ENCODE measurements around the gene CFAP46. TPM values are rescaled to one million over a fixed set of nuclear protein-coding genes. Genes with fewer than 3 reads are reported as not detected.

The CFAP46 gene
- polyA plus RNA-seq, 1 of the 3 experiments (the other 2 are of a cell fraction), result 3.9 TPM

DNA sequence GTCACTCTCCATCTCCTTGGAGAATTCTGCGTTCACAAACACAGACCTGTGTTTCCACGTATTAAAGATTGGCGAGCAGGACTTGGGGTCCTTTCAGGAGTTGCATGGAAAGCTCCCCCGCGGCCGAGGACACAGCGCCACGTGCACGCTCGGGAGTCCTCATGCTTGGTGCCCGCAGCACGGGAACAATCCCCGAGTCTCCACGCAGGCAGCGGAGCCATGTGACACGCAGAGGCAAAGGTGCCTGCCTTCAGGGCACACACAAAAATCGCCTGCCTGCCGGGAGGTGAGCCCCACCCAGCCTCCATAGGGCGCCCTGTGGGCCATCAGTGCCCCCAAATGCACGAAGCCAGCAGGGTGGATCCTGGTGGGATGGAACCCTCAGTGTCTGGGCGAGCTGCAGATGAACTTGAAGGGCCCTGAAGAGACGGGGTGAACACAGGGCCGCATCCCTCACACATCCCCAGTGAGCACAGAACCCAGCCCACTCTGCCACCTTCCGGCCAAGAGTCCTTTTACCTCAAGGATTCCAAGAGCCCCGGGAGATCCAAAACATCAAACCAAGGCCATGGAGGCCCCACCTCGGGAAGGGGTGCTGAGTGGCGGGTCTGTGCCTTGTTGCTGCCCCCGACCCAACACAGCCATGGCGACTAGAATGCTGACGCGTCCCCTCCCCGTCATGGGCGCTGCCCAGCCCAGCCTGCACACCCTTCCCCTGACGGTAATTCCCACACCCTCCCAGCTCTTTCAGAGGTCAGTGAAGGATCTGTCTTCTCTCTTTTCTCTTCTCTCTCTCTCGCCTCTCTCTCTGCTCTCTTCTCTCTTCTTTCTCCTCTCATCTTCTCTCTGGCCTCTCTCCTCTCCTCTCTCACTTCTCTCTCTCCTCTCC lies 55.9 kb downstream of the CFAP46 start:
- CTCF ChIA-PET, result interaction anchor here (1.1 to 1.5 kb wide), 2 partner anchors 10 to 11 kb away, joined by 3 to 5 read pairs; no protein-coding TSS in a partner anchor
- WGBS (ENCODE audit: low lambda C conversion rate), result 45% methylated on average over 28 of the region's 35 CpGs
- no peaks in the 10 kb centered on the region for H3K27me3 ChIP-seq (ENCODE audit: insufficient read depth)

DNA sequence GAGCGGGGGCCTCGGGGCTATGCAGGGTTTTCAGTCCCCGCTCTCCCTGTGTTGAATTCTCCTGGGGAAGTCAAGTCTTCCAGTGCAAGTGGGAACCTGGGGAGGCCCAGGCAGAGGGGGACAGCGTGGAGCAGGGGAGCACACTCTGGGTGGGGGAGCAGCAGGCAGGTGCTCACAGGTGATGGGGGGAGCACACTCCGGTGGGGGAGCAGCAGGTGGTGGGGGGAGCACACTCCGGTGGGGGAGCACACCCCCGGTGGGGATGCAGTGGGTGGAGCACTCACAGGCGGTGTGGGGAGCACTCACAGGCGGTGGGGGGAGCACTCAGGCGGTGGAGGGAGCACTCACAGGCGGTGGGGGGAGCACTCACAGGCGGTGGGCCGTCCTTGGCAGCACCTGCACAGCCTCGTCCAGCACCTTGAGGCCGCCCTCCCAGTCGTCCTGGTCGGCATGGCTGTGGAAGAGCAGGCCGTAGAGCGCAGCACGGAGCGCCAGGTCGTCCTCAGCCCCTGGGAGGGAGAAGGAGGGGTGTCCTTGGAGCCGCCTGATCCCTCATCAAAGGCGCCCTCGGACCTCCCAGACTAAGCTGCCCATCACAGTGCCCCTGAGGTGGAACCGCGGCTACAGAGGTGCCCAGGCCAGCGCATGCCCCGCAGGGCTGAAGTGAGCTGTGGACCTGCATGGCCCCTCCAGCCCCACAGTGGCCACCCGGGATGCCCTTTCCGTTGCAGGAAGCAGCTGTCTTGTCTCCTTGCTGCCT lies 56.7 kb downstream of the CFAP46 start:
- H2AFZ ChIP-seq (ENCODE audit: low read depth), result no peak overlapping the region
- H3K27me3 ChIP-seq (ENCODE audit: insufficient read depth), result no peaks in the 10 kb centered on the region
- no peaks in the 10 kb centered on the region for H3F3A ChIP-seq (replicated peaks; ENCODE audit: insufficient read depth)
- no peak overlapping the region for H3K27ac ChIP-seq (ENCODE audit: low read depth in 2 of 2, low read length in 1 of 2)
- no peaks in the 10 kb centered on the region; a peak in 1 of 4 replicates for H3K4me1 ChIP-seq (ENCODE audit: control insufficient read depth in 1 of 2, insufficient read depth in 2 of 2, low read depth in 1 of 2, low read length in 1 of 2)
- no peaks in the 10 kb centered on the region for H4K20me1 ChIP-seq (ENCODE audit: insufficient read depth)
- H3K36me3 ChIP-seq (replicated peaks in 1 of 2; ENCODE audit: control insufficient read depth in 1 of 2, insufficient read depth in 2 of 2, low read length in 1 of 2), result no peaks in the 10 kb centered on the region
- ChIA-PET CTCF (interaction anchor here (0.8 to 1.5 kb wide), 3 partner anchors 9 to 19 kb away, joined by 3 to 5 read pairs (median 4); no protein-coding TSS in a partner anchor), POLR2A (no interaction called here)
- H3K9me2 ChIP-seq, result no peaks in the 10 kb centered on the region
- no peak overlapping the region for H3K9ac ChIP-seq
- WGBS (ENCODE audit: low lambda C conversion rate), result 61% methylated on average over 12 of the region's 31 CpGs
- H3K79me2 ChIP-seq (ENCODE audit: insufficient read depth), result no peaks in the 10 kb centered on the region
- DNase-seq, result no peak
- TF ChIP-seq TEAD4 (IDR thresholded peaks at IDR 0.05; ENCODE audit: borderline replicate concordance, insufficient read depth) (no peak), NFIC (IDR thresholded peaks at IDR 0.05; ENCODE audit: borderline replicate concordance) (no peak), RFX5 (IDR thresholded peaks at IDR 0.05; ENCODE audit: low read length) (no peak), YY1 (IDR thresholded peaks at IDR 0.05; ENCODE audit: low read depth) (no peak), SMC3 (IDR thresholded peaks at IDR 0.05; ENCODE audit: low read depth, low read length) (no peak)
- TF ChIP-seq, protein P1, sequence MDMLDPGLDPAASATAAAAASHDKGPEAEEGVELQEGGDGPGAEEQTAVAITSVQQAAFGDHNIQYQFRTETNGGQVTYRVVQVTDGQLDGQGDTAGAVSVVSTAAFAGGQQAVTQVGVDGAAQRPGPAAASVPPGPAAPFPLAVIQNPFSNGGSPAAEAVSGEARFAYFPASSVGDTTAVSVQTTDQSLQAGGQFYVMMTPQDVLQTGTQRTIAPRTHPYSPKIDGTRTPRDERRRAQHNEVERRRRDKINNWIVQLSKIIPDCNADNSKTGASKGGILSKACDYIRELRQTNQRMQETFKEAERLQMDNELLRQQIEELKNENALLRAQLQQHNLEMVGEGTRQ (IDR thresholded peaks at IDR 0.05; ENCODE audit: borderline replicate concordance, low read depth, low read length), result no peak
- TF ChIP-seq, protein P2, sequence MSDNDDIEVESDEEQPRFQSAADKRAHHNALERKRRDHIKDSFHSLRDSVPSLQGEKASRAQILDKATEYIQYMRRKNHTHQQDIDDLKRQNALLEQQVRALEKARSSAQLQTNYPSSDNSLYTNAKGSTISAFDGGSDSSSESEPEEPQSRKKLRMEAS (IDR thresholded peaks at IDR 0.05; ENCODE audit: low read depth), result no peak
- TF ChIP-seq, protein P3, sequence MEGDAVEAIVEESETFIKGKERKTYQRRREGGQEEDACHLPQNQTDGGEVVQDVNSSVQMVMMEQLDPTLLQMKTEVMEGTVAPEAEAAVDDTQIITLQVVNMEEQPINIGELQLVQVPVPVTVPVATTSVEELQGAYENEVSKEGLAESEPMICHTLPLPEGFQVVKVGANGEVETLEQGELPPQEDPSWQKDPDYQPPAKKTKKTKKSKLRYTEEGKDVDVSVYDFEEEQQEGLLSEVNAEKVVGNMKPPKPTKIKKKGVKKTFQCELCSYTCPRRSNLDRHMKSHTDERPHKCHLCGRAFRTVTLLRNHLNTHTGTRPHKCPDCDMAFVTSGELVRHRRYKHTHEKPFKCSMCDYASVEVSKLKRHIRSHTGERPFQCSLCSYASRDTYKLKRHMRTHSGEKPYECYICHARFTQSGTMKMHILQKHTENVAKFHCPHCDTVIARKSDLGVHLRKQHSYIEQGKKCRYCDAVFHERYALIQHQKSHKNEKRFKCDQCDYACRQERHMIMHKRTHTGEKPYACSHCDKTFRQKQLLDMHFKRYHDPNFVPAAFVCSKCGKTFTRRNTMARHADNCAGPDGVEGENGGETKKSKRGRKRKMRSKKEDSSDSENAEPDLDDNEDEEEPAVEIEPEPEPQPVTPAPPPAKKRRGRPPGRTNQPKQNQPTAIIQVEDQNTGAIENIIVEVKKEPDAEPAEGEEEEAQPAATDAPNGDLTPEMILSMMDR (IDR thresholded peaks at IDR 0.05), result no peak
- H3K4me2 ChIP-seq, result no peak overlapping the region
- no peak overlapping the region for H3K4me3 ChIP-seq (ENCODE audit: low read depth in 2 of 2, low read length in 1 of 2)
- H3K9me3 ChIP-seq, result no peaks in the 10 kb centered on the region

More for the DNA sequence above, 55.9 kb downstream of the CFAP46 start:
- Histone ChIP-seq H3F3A (replicated peaks; ENCODE audit: insufficient read depth) (no peaks in the 10 kb centered on the region), H3K4me2 (no peak overlapping the region), H3K9me3 (no peaks in the 10 kb centered on the region), H3K79me2 (ENCODE audit: insufficient read depth) (no peaks in the 10 kb centered on the region), H3K4me1 (ENCODE audit: control insufficient read depth in 1 of 2, insufficient read depth in 2 of 2, low read depth in 1 of 2, low read length in 1 of 2) (no peaks in the 10 kb centered on the region; a peak in 1 of 4 replicates), H3K9ac (no peak overlapping the region), H3K4me3 (ENCODE audit: low read depth in 2 of 2, low read length in 1 of 2) (no peak overlapping the region), H3K9me2 (no peaks in the 10 kb centered on the region), H3K36me3 (replicated peaks in 1 of 2; ENCODE audit: control insufficient read depth in 1 of 2, insufficient read depth in 2 of 2, low read length in 1 of 2) (no peaks in the 10 kb centered on the region), H4K20me1 (ENCODE audit: insufficient read depth) (no peaks in the 10 kb centered on the region), H2AFZ (ENCODE audit: low read depth) (no peak overlapping the region), H3K27ac (ENCODE audit: low read depth in 2 of 2, low read length in 1 of 2) (no peak overlapping the region)
- TF ChIP-seq, protein P4, sequence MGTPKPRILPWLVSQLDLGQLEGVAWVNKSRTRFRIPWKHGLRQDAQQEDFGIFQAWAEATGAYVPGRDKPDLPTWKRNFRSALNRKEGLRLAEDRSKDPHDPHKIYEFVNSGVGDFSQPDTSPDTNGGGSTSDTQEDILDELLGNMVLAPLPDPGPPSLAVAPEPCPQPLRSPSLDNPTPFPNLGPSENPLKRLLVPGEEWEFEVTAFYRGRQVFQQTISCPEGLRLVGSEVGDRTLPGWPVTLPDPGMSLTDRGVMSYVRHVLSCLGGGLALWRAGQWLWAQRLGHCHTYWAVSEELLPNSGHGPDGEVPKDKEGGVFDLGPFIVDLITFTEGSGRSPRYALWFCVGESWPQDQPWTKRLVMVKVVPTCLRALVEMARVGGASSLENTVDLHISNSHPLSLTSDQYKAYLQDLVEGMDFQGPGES (IDR thresholded peaks at IDR 0.05; ENCODE audit: low read depth, low read length), result no peak
- TF ChIP-seq SMC3 (IDR thresholded peaks at IDR 0.05; ENCODE audit: low read depth, low read length) (0 out of 2 replicates have a peak, but pooled peaks have one; percentile 3), RAD21 (IDR thresholded peaks at IDR 0.05; ENCODE audit: low read length) (peak; percentile 19; the same call in 1 of the 2 replicates), FOSL2 (IDR thresholded peaks at IDR 0.05; ENCODE audit: borderline replicate concordance, low read depth) (no peak), TAF1 (IDR thresholded peaks at IDR 0.05; ENCODE audit: borderline replicate concordance, low read depth, low read length) (no peak)
- TF ChIP-seq, protein P3 (IDR thresholded peaks at IDR 0.05), result 0 out of 2 replicates have a peak, but pooled peaks have one; percentile 8
- DNase-seq, result no peak
- POLR2A ChIA-PET, result no interaction called here
